Upper lobe of left lung (tissue), 6 donors: ENCODE measurements around the gene BTAF1. TPM values are rescaled to one million over a fixed set of nuclear protein-coding genes. Genes with fewer than 3 reads are reported as not detected.
"Not testable (repeated sequence)": the region's sequence is repeated elsewhere in the genome, so short reads cannot be mapped to it uniquely, and the experiment has no call there.

Experiments used
- ATAC-seq, 2 donors: fragments of 200-7000 bp; cut with Tn5 transposase; one replicate each; pipeline ENCODE4 v1.9.1; 2022; ENCODE audit warnings: mild to moderate bottlenecking in 2 of 2, moderate library complexity in 2 of 2; ENCODE audit not compliant: low FRiP score in 2 of 2
- DNase-seq, 2 donors: peaks; one replicate each; pipeline ENCODE4 v3.0.0-alpha.2; 2019 to 2020
- H3K27ac ChIP-seq, 4 donors: fragments of 200-600 bp; sonication (generic); one replicate each; pipeline ENCODE4 v1.5.1; 2016 to 2019
- H3K27me3 ChIP-seq, 4 donors: fragments of 200-600 bp; sonication (generic); one replicate each; pipeline ENCODE4 v1.5.1; 2017 to 2019
- H3K36me3 ChIP-seq, 4 donors: fragments of 200-600 bp; sonication (generic); one replicate each; pipeline ENCODE4 v1.5.1; 2016 to 2019
- H3K4me1 ChIP-seq, 4 donors: fragments of 200-600 bp; sonication (generic); one replicate each; pipeline ENCODE4 v1.5.1; 2018 to 2019
- H3K4me3 ChIP-seq, 4 donors: fragments of 200-600 bp; sonication (generic); one replicate each; pipeline ENCODE4 v1.5.1; 2017 to 2019; ENCODE audit warnings: mild to moderate bottlenecking in 2 of 4, moderate library complexity in 1 of 4
- H3K9me3 ChIP-seq, 4 donors: fragments of 200-600 bp; sonication (generic); one replicate each; pipeline ENCODE4 v1.5.1; 2018 to 2019
- EP300 ChIP-seq, 4 donors: sonication (generic); formaldehyde crosslinking; IDR thresholded peaks; one replicate each; pipeline ENCODE4 v1.5.1; 2017; ENCODE audit warnings: antibody characterized with exemption in 4 of 4, control low read depth in 2 of 4
- POLR2A ChIP-seq, 4 donors: fragments of 450-650 bp; IDR thresholded peaks; one replicate each; pipeline ENCODE4 v1.5.1; 2016 to 2017; ENCODE audit warnings: antibody characterized with exemption in 4 of 4, mild to moderate bottlenecking in 2 of 4
- POLR2AphosphoS5 ChIP-seq, 2 donors: sonication (generic); formaldehyde crosslinking; IDR thresholded peaks; one replicate each; pipeline ENCODE4 v1.5.1; 2017; ENCODE audit warnings: antibody characterized with exemption in 2 of 2
- WGBS, 2 donors: methylation state at CpG; one replicate each; pipeline ENCODE4 v1.1.5; 2017 to 2018; 5-methylcytosine and 5-hydroxymethylcytosine counted together
- total RNA-seq, 6 donors: library from RNA; depleted of rRNA in 4 of 6; stranded (reverse); fragments of >200 nt in 4 of 6; gene quantifications; one replicate each; pipeline versions ENCODE4 v1.1.0 to v1.2.1, GENCODE V29; 2016 to 2021
- TF ChIP-seq, protein P1 (sequence below), 6 experiments: fragments of 450-650 bp in 4 of 6; fragments of 200-600 bp in 2 of 6; sonication (generic) in 2 of 6; IDR thresholded peaks; one replicate each; pipeline ENCODE4 v1.5.1; 2016 to 2019; ENCODE audit warnings: antibody characterized with exemption in 6 of 6
- donor health status: DM: no; HTN: no; CAD: no; lungs with moderate emphysema.
- donor health status: DM: no; HTN: yes; CAD: no; lungs with severe emphysema.

Gene BTAF1
- total RNA-seq, 6 donors from 2014 or later, result 22.0 to 68.1 (median 32.9) TPM

DNA sequence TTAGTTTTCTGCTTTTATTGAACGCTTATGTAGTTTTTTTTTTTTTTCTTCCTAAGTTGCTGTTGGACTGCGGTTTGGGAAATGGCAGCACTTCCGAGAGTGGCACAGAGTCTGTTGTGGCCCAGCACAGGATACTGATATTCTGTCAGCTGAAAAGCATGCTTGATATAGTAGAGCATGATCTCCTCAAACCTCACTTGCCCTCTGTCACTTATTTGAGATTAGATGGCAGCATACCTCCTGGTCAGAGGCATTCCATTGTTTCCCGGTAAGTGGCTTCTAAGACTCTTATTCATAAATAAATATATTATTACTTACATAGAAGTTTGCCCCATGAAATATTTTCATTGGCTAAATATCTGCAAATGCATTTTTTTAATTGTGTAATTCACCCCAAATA, 101.1 kb downstream of the BTAF1 start:
- no peak for DNase-seq
- Histone ChIP-seq H3K9me3 (no peaks in the 10 kb centered on the region), H3K27me3 (no peaks in the 10 kb centered on the region), H3K4me1 (no peaks in the 10 kb centered on the region), H3K27ac (no peak overlapping the region), H3K4me3 (no peak overlapping the region), H3K36me3 (peaks cover 28 to 91% (median 49%) of the 10 kb centered on the region in 4 donors)
- WGBS, 2 donors, result 86% methylated on average over 4 of the region's 4 CpGs
- no peak for ATAC-seq
- TF ChIP-seq EP300 (IDR thresholded peaks at IDR 0.05), result no peak

DNA sequence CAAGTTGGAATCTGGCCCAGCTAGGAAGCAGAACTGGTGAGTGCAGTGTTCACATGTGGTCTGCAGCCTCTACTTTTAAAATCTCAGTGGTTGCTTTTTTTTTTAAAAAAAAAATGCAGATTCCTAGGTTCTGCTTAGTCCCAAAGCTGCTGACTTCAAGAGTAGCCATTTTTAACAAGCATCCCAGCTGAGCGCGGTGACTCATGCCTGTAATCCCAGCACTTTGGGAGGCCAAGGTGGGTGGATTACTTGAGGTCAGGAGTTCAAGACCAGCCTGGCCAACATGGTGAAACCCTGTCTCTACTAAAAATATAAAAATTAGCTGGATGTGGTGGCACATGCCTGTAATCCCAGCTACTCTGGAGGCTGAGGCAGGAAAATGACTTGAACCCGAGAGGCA, 101.8 kb downstream of the BTAF1 start:
- H3K9me3 ChIP-seq, H3K4me1 ChIP-seq, H3K4me3 ChIP-seq, H3K27me3 ChIP-seq, ATAC-seq, DNase-seq, H3K27ac ChIP-seq: not testable (repeated sequence)
- H3K36me3 ChIP-seq, result peaks cover 28 to 91% (median 46%) of the 10 kb centered on the region in 4 donors
- 94 to 97% methylated on average over 3 of the region's 3 CpGs for WGBS, 2 donors

DNA sequence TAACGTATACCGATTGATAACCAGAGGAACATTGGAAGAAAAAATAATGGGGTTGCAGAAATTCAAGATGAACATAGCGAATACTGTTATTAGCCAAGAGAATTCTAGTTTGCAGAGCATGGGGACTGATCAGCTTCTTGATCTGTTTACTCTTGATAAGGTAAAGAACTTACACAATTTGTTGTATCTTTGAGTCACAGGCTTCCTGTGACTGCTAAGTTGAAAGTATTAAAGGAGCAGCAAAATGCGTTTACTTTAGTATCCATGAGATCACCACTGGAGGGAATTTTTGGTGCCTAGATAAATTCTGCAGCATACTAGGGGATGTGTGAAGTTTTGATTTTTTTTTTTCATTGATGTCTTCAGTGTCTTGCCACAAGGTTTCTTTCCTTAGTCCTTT, 103.6 kb downstream of the BTAF1 start:
- Histone ChIP-seq H3K4me1 (no peaks in the 10 kb centered on the region), H3K9me3 (no peaks in the 10 kb centered on the region), H3K36me3 (peaks cover 21 to 92% (median 47%) of the 10 kb centered on the region in 4 donors), H3K27me3 (no peaks in the 10 kb centered on the region), H3K27ac (no peak overlapping the region), H3K4me3 (no peak overlapping the region)
- WGBS, 2 donors, result 84 to 86% methylated on average over 4 of the region's 4 CpGs
- no peak for ATAC-seq
- TF ChIP-seq EP300 (IDR thresholded peaks at IDR 0.05), result no peak
- TF ChIP-seq, protein P1, sequence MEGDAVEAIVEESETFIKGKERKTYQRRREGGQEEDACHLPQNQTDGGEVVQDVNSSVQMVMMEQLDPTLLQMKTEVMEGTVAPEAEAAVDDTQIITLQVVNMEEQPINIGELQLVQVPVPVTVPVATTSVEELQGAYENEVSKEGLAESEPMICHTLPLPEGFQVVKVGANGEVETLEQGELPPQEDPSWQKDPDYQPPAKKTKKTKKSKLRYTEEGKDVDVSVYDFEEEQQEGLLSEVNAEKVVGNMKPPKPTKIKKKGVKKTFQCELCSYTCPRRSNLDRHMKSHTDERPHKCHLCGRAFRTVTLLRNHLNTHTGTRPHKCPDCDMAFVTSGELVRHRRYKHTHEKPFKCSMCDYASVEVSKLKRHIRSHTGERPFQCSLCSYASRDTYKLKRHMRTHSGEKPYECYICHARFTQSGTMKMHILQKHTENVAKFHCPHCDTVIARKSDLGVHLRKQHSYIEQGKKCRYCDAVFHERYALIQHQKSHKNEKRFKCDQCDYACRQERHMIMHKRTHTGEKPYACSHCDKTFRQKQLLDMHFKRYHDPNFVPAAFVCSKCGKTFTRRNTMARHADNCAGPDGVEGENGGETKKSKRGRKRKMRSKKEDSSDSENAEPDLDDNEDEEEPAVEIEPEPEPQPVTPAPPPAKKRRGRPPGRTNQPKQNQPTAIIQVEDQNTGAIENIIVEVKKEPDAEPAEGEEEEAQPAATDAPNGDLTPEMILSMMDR (IDR thresholded peaks at IDR 0.05), result no peak
- TF ChIP-seq POLR2AphosphoS5 (IDR thresholded peaks at IDR 0.05), result no peak
- no peak for TF ChIP-seq POLR2A (IDR thresholded peaks at IDR 0.05)
- no peak for DNase-seq

DNA sequence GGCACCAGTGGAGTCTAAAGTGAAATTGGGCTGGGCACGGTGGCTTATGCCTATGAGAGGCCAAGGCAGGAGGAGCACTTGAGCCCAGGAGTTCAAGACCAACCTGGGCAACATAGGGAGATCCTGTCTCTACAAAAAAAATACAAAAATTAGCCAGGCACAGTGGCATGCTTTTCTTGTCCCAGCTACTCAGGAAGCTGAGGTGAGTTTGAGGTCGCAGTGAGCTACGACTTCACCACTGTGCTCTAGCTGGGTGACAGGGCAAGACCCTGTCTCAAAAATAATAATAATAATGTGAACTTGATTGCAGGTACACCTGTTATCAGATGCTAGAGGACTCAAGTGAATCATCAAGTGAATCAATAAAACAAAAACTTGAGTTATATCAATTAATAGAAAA, 108.0 kb downstream of the BTAF1 start:
- Histone ChIP-seq H3K27me3 (no peaks in the 10 kb centered on the region), H3K4me3 (no peak overlapping the region), H3K4me1 (no peaks in the 10 kb centered on the region), H3K36me3 (peaks cover 8 to 58% (median 20%) of the 10 kb centered on the region in 4 donors), H3K9me3 (no peaks in the 10 kb centered on the region), H3K27ac (no peak overlapping the region)
- DNase-seq, result no peak
- ATAC-seq, result no peak
- 93% methylated on average over 3 of the region's 3 CpGs for WGBS, 2 donors
- TF ChIP-seq POLR2AphosphoS5 (IDR thresholded peaks at IDR 0.05), result no peak
- no peak for TF ChIP-seq EP300 (IDR thresholded peaks at IDR 0.05)
- TF ChIP-seq POLR2A (IDR thresholded peaks at IDR 0.05), result no peak
- TF ChIP-seq, protein P1 (IDR thresholded peaks at IDR 0.05), result no peak

DNA sequence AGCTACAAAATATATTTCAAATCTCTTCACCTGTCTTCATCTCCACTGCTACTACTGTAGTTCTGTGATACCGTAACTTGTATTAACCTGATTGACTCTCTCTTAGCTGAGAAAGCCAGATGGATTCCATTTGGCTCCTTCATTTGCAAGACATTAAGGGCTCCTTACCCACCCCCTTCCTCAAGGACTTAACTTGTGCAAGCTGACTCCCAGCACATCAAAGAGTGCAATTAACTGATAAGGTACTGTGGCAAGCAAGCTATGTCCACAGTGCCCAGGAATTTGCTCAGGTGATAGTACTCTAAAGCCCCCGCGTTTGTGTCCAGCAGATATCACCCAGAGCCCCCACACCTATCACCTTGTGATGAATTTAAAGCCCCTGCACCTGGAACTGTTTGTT, 109.5 kb downstream of the BTAF1 start:
- ATAC-seq, DNase-seq, H3K9me3 ChIP-seq, H3K27me3 ChIP-seq, H3K27ac ChIP-seq, H3K4me3 ChIP-seq, H3K4me1 ChIP-seq: not testable (repeated sequence)
- peaks cover 0 to 44% (median 8%) of the 10 kb centered on the region in 4 donors for H3K36me3 ChIP-seq
- WGBS, 2 donors, result 65% methylated on average over 3 of the region's 3 CpGs

DNA sequence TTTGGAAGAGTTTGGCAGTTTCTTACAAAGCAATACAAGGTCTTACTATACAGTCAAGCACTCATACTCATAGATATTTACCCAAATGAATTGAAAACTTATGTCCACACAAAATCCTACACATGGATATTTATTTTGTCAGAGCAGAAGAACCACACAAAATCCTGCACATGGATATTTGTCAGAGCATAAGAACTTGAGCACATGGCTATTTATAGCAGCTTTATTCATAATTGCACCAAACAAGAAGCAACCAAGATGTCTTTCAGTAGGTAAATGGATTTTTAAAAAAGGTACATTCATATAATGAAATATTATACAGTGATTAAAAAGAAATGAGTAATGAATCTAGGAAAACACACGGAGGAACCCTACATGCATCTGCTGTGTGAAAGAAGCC, 115.4 kb downstream of the BTAF1 start:
- no peaks in the 10 kb centered on the region for H3K9me3 ChIP-seq
- no peaks in the 10 kb centered on the region for H3K36me3 ChIP-seq
- no peak overlapping the region for H3K4me3 ChIP-seq
- H3K27me3 ChIP-seq, result no peaks in the 10 kb centered on the region
- no peak overlapping the region for H3K27ac ChIP-seq
- TF ChIP-seq POLR2A (IDR thresholded peaks at IDR 0.05), result no peak
- TF ChIP-seq POLR2AphosphoS5 (IDR thresholded peaks at IDR 0.05), result no peak
- TF ChIP-seq EP300 (IDR thresholded peaks at IDR 0.05), result no peak
- TF ChIP-seq, protein P1 (IDR thresholded peaks at IDR 0.05), result no peak
- DNase-seq, result no peak
- H3K4me1 ChIP-seq, result no peaks in the 10 kb centered on the region
- ATAC-seq, result no peak
- WGBS, 2 donors, result 93 to 97% methylated on average over 1 of the region's 1 CpG
